ENCODE measurements around the gene PRRG2.

The PRRG2 gene

GRCh38 chr19:49581007-49581508, at the start of gene PRRG2:
TSS of gene PRRG2 (plus strand) at chr19:49581316. CDS start at chr19:49583220, 1,904 bp downstream.
- FAIRE-seq: no peak

- no peak for FAIRE-seq
Observed at GRCh38 chr19:49533551-49534488, 47.3 kb upstream of the PRRG2 start.

GRCh38 chr19:49534632-49535385, 46.3 kb upstream of the PRRG2 start:
- FAIRE-seq: no peak

- FAIRE-seq: no peak
Observed at GRCh38 chr19:49536921-49537462, 44.1 kb upstream of the PRRG2 start.

- no peak for FAIRE-seq
Observed at GRCh38 chr19:49538643-49539042, 42.5 kb upstream of the PRRG2 start.

GRCh38 chr19:49539192-49539952, 41.7 kb upstream of the PRRG2 start:
- no peak for FAIRE-seq

GRCh38 chr19:49541914-49542313, 39.2 kb upstream of the PRRG2 start:
- FAIRE-seq: no peak

GRCh38 chr19:49542446-49542845, 38.7 kb upstream of the PRRG2 start:
- FAIRE-seq: no peak

GRCh38 chr19:49543032-49543431, 38.1 kb upstream of the PRRG2 start:
- FAIRE-seq: no peak

- FAIRE-seq: no peak
Observed at GRCh38 chr19:49544154-49544553, 37.0 kb upstream of the PRRG2 start.

GRCh38 chr19:49546825-49547565, 34.1 kb upstream of the PRRG2 start:
- FAIRE-seq: peak; percentile 99

- no peak for FAIRE-seq
Observed at GRCh38 chr19:49549045-49549444, 32.1 kb upstream of the PRRG2 start.

GRCh38 chr19:49551531-49551930, 29.6 kb upstream of the PRRG2 start:
- no peak for FAIRE-seq

- FAIRE-seq: no peak
Observed at GRCh38 chr19:49552749-49553148, 28.4 kb upstream of the PRRG2 start.

GRCh38 chr19:49553451-49554271, 27.5 kb upstream of the PRRG2 start:
- FAIRE-seq: no peak

- FAIRE-seq: no peak
Observed at GRCh38 chr19:49554701-49555181, 26.4 kb upstream of the PRRG2 start.

GRCh38 chr19:49555600-49556411, 25.3 kb upstream of the PRRG2 start:
- FAIRE-seq: no peak

GRCh38 chr19:49556412-49557398, 24.4 kb upstream of the PRRG2 start:
- FAIRE-seq: no peak

All from endometrium (tissue), 2 donors.